GM19099 (cell line): ENCODE data around the gene MYLK4.

Source experiments
- POLR2A ChIP-seq: IDR thresholded peaks from 3 replicates; pipeline ENCODE4 v1.6.1; 2011; ENCODE audit warnings: low read depth; ENCODE audit not compliant: insufficient read length; ENCODE audit errors: extremely low read depth

MYLK4 gene

GRCh38 chr6:2656460-2657079 lies 94.2 kb downstream of the MYLK4 start:
- no peak for TF ChIP-seq POLR2A

- no peak for TF ChIP-seq POLR2A
Measured at GRCh38 chr6:2655844-2656433, 94.8 kb downstream of the MYLK4 start.

- no peak for TF ChIP-seq POLR2A
Measured at GRCh38 chr6:2653369-2654032, 97.2 kb downstream of the MYLK4 start.

GRCh38 chr6:2652611-2653010 lies 98.1 kb downstream of the MYLK4 start:
- no peak for TF ChIP-seq POLR2A

- no peak for TF ChIP-seq POLR2A
Measured at GRCh38 chr6:2651961-2652360, 98.8 kb downstream of the MYLK4 start.

- no peak for TF ChIP-seq POLR2A
Measured at GRCh38 chr6:2651536-2651935, 99.2 kb downstream of the MYLK4 start.

GRCh38 chr6:2646346-2646745 lies 104.4 kb downstream of the MYLK4 start:
- TF ChIP-seq POLR2A: no peak

GRCh38 chr6:2643935-2644539 lies 106.7 kb downstream of the MYLK4 start:
- no peak for TF ChIP-seq POLR2A

- TF ChIP-seq POLR2A: no peak
Measured at GRCh38 chr6:2643130-2643529, 107.6 kb downstream of the MYLK4 start.

- TF ChIP-seq POLR2A: no peak
Measured at GRCh38 chr6:2641044-2641725, 109.5 kb downstream of the MYLK4 start.

- TF ChIP-seq POLR2A: no peak
Measured at GRCh38 chr6:2640551-2640950, 110.2 kb downstream of the MYLK4 start.

GRCh38 chr6:2639896-2640295 lies 110.8 kb downstream of the MYLK4 start:
- TF ChIP-seq POLR2A: no peak

GRCh38 chr6:2639167-2639566 lies 111.6 kb downstream of the MYLK4 start:
- no peak for TF ChIP-seq POLR2A

GRCh38 chr6:2636672-2637071 lies 114.0 kb downstream of the MYLK4 start:
- no peak for TF ChIP-seq POLR2A

- TF ChIP-seq POLR2A: no peak
Measured at GRCh38 chr6:2635911-2636310, 114.8 kb downstream of the MYLK4 start.
